Measurements from ENCODE around the gene SMC1B. TPM values are rescaled to one million over a fixed set of nuclear protein-coding genes. Genes with fewer than 3 reads are reported as not detected.

The SMC1B gene
- polyA plus RNA-seq, 1 donor from 2014 or later, result not detected

- no peak overlapping the region for H2AFZ ChIP-seq (ENCODE audit: low read depth, low read length)
- no peak overlapping the region for H3K9ac ChIP-seq (ENCODE audit: low read length)
- no peaks in the 10 kb centered on the region for H3K79me2 ChIP-seq (replicated peaks; ENCODE audit: insufficient read depth, low read length)
- TF ChIP-seq POLR2AphosphoS5 (IDR thresholded peaks at IDR 0.05), result no peak
- no peak for TF ChIP-seq EZH2 (IDR thresholded peaks at IDR 0.05; ENCODE audit: borderline replicate concordance, insufficient read depth, low read length, poor library complexity, severe bottlenecking)
- TF ChIP-seq SMC3 (conservative IDR thresholded peaks at IDR 0.05; ENCODE audit: poor library complexity), result no peak
- TF ChIP-seq RAD21 (conservative IDR thresholded peaks at IDR 0.05), result no peak
- TF ChIP-seq TAF1 (IDR thresholded peaks at IDR 0.05; ENCODE audit: low read depth), result no peak
- no peak for TF ChIP-seq CTCF (IDR thresholded peaks at IDR 0.05; ENCODE audit: poor library complexity, severe bottlenecking)
- no peak overlapping the region for H3K4me3 ChIP-seq (ENCODE audit: low read length)
- no peak overlapping the region for H3K4me2 ChIP-seq (ENCODE audit: low read length)
- H4K20me1 ChIP-seq (ENCODE audit: insufficient read depth), result no peaks in the 10 kb centered on the region
- H3K9me2 ChIP-seq (ENCODE audit: insufficient read depth, low read length), result no peaks in the 10 kb centered on the region
- no peak overlapping the region for H3K27ac ChIP-seq (ENCODE audit: low read length)
- no peaks in the 10 kb centered on the region for H3K36me3 ChIP-seq (ENCODE audit: insufficient read depth, low read length)
- H3K9me3 ChIP-seq (ENCODE audit: low read length), result no peaks in the 10 kb centered on the region
- no peaks in the 10 kb centered on the region for H3K27me3 ChIP-seq (ENCODE audit: insufficient read depth, low read depth, low read length)
- H3F3A ChIP-seq (ENCODE audit: insufficient read depth, low read length, poor library complexity, severe bottlenecking), result no peaks in the 10 kb centered on the region
These were observed 90.4 kb downstream of the SMC1B start for GRCh38 chr22:45322873-45323525.

GRCh38 chr22:45321827-45322226, 91.6 kb downstream of the SMC1B start:
- no peak overlapping the region for H3K4me3 ChIP-seq (ENCODE audit: low read length)
- no peaks in the 10 kb centered on the region for H3K9me2 ChIP-seq (ENCODE audit: insufficient read depth, low read length)
- H2AFZ ChIP-seq (ENCODE audit: low read depth, low read length), result no peak overlapping the region
- H3K36me3 ChIP-seq (ENCODE audit: insufficient read depth, low read length), result no peaks in the 10 kb centered on the region
- TF ChIP-seq EZH2 (IDR thresholded peaks at IDR 0.05; ENCODE audit: borderline replicate concordance, insufficient read depth, low read length, poor library complexity, severe bottlenecking) (no peak), POLR2AphosphoS5 (IDR thresholded peaks at IDR 0.05) (no peak), EP300 (conservative IDR thresholded peaks at IDR 0.05; ENCODE audit: poor library complexity, severe bottlenecking) (no peak), TAF1 (IDR thresholded peaks at IDR 0.05; ENCODE audit: low read depth) (no peak), REST (IDR thresholded peaks at IDR 0.05; ENCODE audit: borderline replicate concordance) (no peak), SMC3 (conservative IDR thresholded peaks at IDR 0.05; ENCODE audit: poor library complexity) (no peak), RAD21 (conservative IDR thresholded peaks at IDR 0.05) (no peak), MXI1 (conservative IDR thresholded peaks at IDR 0.05; ENCODE audit: poor library complexity, severe bottlenecking) (no peak), CTCF (IDR thresholded peaks at IDR 0.05; ENCODE audit: poor library complexity, severe bottlenecking) (no peak)
- no peak overlapping the region for H3K4me2 ChIP-seq (ENCODE audit: low read length)
- no peak overlapping the region for H3K9ac ChIP-seq (ENCODE audit: low read length)
- no peaks in the 10 kb centered on the region for H3K79me2 ChIP-seq (replicated peaks; ENCODE audit: insufficient read depth, low read length)
- no peaks in the 10 kb centered on the region for H4K20me1 ChIP-seq (ENCODE audit: insufficient read depth)
- H3K27me3 ChIP-seq (ENCODE audit: insufficient read depth, low read depth, low read length), result no peaks in the 10 kb centered on the region
- no peak overlapping the region for H3K27ac ChIP-seq (ENCODE audit: low read length)
- H3F3A ChIP-seq (ENCODE audit: insufficient read depth, low read length, poor library complexity, severe bottlenecking), result no peaks in the 10 kb centered on the region
- H3K9me3 ChIP-seq (ENCODE audit: low read length), result no peaks in the 10 kb centered on the region
